PC-9 (cell line): ENCODE results near the gene SLC7A9. TPM values are rescaled to one million over a fixed set of nuclear protein-coding genes. Genes with fewer than 3 reads are reported as not detected.
A peak's percentile ranks its signal among the peaks of the same experiment; 100 is the strongest.

ENCODE experiments used
- BruUV-seq: library from RNA; stranded (reverse); fragments of 400-500 nt; replicated peaks from 2 replicates; lab custom pipeline; 2021; lab: Mats Ljungman, UMichigan
- CTCF ChIA-PET: fragments of 300-600 bp; sonication (Branson Sonifier 250); formaldehyde crosslinking; loops from one replicate; lab custom pipeline; 2022; ENCODE audit warnings: antibody characterized with exemption; lab: Charles Lee
- POLR2A ChIA-PET: fragments of 300-600 bp; sonication (Branson Sonifier 250); formaldehyde crosslinking; loops from one replicate; lab custom pipeline; 2022; ENCODE audit warnings: antibody characterized with exemption; ENCODE audit not compliant: unreplicated experiment; lab: Charles Lee
- DNase-seq, 2 experiments: peaks; one replicate each; pipeline versions ENCODE4 v3.0.0 to v3.0.0-alpha.2; 2015 to 2022; ENCODE audit warnings: mixed read lengths in 1 of 2
- H2AFZ ChIP-seq: fragments of 200-600 bp; sonication (generic); 2 replicates; pipeline ENCODE4 v1.8.1; 2017; ENCODE audit warnings: antibody characterized with exemption
- H3F3A ChIP-seq: fragments of 200-600 bp; sonication (generic); 2 replicates; pipeline ENCODE4 v1.8.1; 2017; ENCODE audit warnings: antibody characterized with exemption, mild to moderate bottlenecking, low read depth; ENCODE audit not compliant: insufficient read depth
- H3K27ac ChIP-seq: fragments of 200-600 bp; sonication (generic); 2 replicates; pipeline ENCODE4 v1.6.1; 2016; ENCODE audit warnings: mixed run types
- H3K27me3 ChIP-seq: fragments of 200-600 bp; sonication (generic); 2 replicates; pipeline ENCODE4 v1.6.1; 2016; ENCODE audit warnings: low read depth, mixed run types; ENCODE audit not compliant: insufficient read depth
- H3K36me3 ChIP-seq: fragments of 200-600 bp; sonication (generic); 2 replicates; pipeline ENCODE4 v1.6.1; 2016; ENCODE audit warnings: low read depth, mixed run types
- H3K4me1 ChIP-seq: fragments of 200-600 bp; sonication (generic); replicated peaks from 2 replicates; pipeline ENCODE4 v1.6.1; 2016; ENCODE audit warnings: mixed run types; ENCODE audit not compliant: insufficient read depth
- H3K4me2 ChIP-seq: fragments of 200-600 bp; sonication (generic); 2 replicates; pipeline ENCODE4 v1.6.1; 2017; ENCODE audit warnings: mixed run types
- H3K4me3 ChIP-seq: fragments of 200-600 bp; sonication (generic); 2 replicates; pipeline ENCODE4 v1.6.1; 2016; ENCODE audit warnings: mixed run types
- H3K79me2 ChIP-seq: fragments of 200-600 bp; sonication (generic); 2 replicates; pipeline ENCODE4 v1.6.1; 2017; ENCODE audit warnings: low read depth, mixed run types
- H3K9me2 ChIP-seq: fragments of 200-600 bp; sonication (generic); 2 replicates; pipeline ENCODE4 v1.8.1; 2017; ENCODE audit warnings: mild to moderate bottlenecking; ENCODE audit not compliant: insufficient read depth
- H3K9me3 ChIP-seq: fragments of 200-600 bp; sonication (generic); 2 replicates; pipeline ENCODE4 v1.8.1; 2016; ENCODE audit warnings: low read depth; ENCODE audit not compliant: insufficient read depth
- H4K20me1 ChIP-seq: fragments of 200-600 bp; sonication (generic); 2 replicates; pipeline ENCODE4 v1.8.1; 2017; ENCODE audit not compliant: insufficient read depth
- CTCF ChIP-seq: fragments of 200-600 bp; sonication (generic); conservative IDR thresholded peaks from 2 replicates; pipeline ENCODE4 v1.6.1; 2017; ENCODE audit warnings: mixed run types, antibody characterized with exemption, mild to moderate bottlenecking, moderate library complexity
- EZH2 ChIP-seq: fragments of 200-600 bp; sonication (generic); IDR thresholded peaks from 2 replicates; pipeline ENCODE4 v1.8.0; 2017; ENCODE audit warnings: antibody characterized with exemption, low read depth
- intact Hi-C: fragments of 100-400 bp; cut with micrococcal nuclease; formaldehyde crosslinking; loops from one replicate; pipeline ENCODE4 v1.10.0; 2022; ENCODE audit not compliant: unreplicated experiment
- total RNA-seq: library from RNA; stranded (reverse); gene quantifications from 2 replicates; pipeline ENCODE4 v1.2.3, GENCODE V29; 2021

SLC7A9 gene
- total RNA-seq, 1 experiment from 2014 or later, result 0.33 TPM

DNA sequence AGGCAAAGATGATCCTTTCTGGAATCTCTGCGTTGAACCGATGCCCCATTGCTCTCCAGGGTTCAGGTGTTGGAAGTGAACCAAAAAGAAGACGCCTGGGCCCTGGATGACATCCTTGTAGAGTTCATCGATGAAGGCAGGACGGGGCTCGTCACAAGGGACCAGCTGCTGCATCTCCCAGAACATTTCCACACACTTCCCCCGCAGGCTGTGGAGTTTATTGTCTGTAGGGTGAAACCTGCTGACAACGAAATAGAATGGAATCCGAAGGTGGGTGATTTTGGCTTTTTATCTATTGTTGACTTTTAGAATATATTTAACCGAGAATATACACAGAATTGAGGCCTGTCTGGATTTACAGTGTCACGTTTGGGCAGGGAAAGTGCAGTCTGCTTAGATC, 58.4 kb downstream of the SLC7A9 start:
- TF ChIP-seq CTCF (no peak), EZH2 (no peak)
- POLR2A ChIA-PET, result no interaction called here
- peak in 1 of 2 experiments; percentile 30 for DNase-seq
- H3K4me2 ChIP-seq, result no peak overlapping the region
- H4K20me1 ChIP-seq, result no peaks in the 10 kb centered on the region
- H3K36me3 ChIP-seq, result no peaks in the 10 kb centered on the region
- no peaks in the 10 kb centered on the region for H3K9me2 ChIP-seq
- BruUV-seq, result no TSS peak
- no peak overlapping the region for H3K4me3 ChIP-seq
- CTCF ChIA-PET, result interaction anchor here (0.6 kb wide), 1 partner anchor 60 kb away, joined by 3 read pairs; no protein-coding TSS in a partner anchor
- 0 out of 2 replicates have a peak, but pooled peaks cover 12% of the 10 kb centered on the region for H3K4me1 ChIP-seq
- H3K27me3 ChIP-seq, result no peaks in the 10 kb centered on the region
- no peak overlapping the region for H2AFZ ChIP-seq
- intact Hi-C loops, result no loop called here
- no peaks in the 10 kb centered on the region for H3F3A ChIP-seq
- no peaks in the 10 kb centered on the region for H3K9me3 ChIP-seq
- no peak overlapping the region for H3K27ac ChIP-seq
- H3K79me2 ChIP-seq, result no peaks in the 10 kb centered on the region

DNA sequence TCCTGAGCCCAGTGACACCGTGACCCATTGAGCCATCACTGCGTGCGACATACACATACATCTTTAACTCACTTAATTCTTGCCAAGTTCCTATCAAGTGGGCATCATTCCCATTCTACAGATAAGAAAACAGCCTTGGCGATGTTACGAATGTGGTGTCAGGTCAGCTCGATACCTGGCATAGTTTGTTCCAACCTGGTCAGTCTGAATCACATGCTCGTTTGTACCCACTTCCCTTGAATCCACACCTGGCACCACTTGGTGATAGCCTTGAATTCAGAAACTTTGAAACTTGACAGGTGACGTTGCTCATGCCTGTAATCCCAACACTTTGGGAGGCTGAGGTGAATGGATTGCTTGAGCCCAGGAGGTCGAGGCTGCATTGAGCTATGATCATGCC, 59.1 kb downstream of the SLC7A9 start:
- Histone ChIP-seq H3K79me2 (no peaks in the 10 kb centered on the region), H3K4me2 (no peak overlapping the region), H3K27me3 (no peaks in the 10 kb centered on the region), H3K4me3 (no peak overlapping the region), H3K36me3 (no peaks in the 10 kb centered on the region), H3K27ac (no peak overlapping the region), H4K20me1 (no peaks in the 10 kb centered on the region), H3K4me1 (0 out of 2 replicates have a peak, but pooled peaks cover 12% of the 10 kb centered on the region), H3K9me2 (no peaks in the 10 kb centered on the region), H3K9me3 (no peaks in the 10 kb centered on the region), H2AFZ (no peak overlapping the region), H3F3A (no peaks in the 10 kb centered on the region)
- no TSS peak for BruUV-seq
- TF ChIP-seq EZH2 (no peak), CTCF (no peak)
- DNase-seq, result no peak
- ChIA-PET POLR2A (no interaction called here), CTCF (no interaction called here)
- intact Hi-C loops, result no loop called here

- no TSS peak for BruUV-seq
- no peaks in the 10 kb centered on the region for H3K9me3 ChIP-seq
- H4K20me1 ChIP-seq, result no peaks in the 10 kb centered on the region
- H3K9me2 ChIP-seq, result no peaks in the 10 kb centered on the region
- no peaks in the 10 kb centered on the region for H3F3A ChIP-seq
- H3K79me2 ChIP-seq, result no peaks in the 10 kb centered on the region
- H3K4me2 ChIP-seq, result no peak overlapping the region
- no peak for TF ChIP-seq CTCF
- TF ChIP-seq EZH2, result no peak
- no peak overlapping the region for H3K27ac ChIP-seq
- H3K27me3 ChIP-seq, result no peaks in the 10 kb centered on the region
- no peaks in the 10 kb centered on the region for H3K36me3 ChIP-seq
- CTCF ChIA-PET, result no interaction called here
- intact Hi-C loops, result no loop called here
- 0 out of 2 replicates have a peak, but pooled peaks cover 12% of the 10 kb centered on the region for H3K4me1 ChIP-seq
- H3K4me3 ChIP-seq, result no peak overlapping the region
- no peak for DNase-seq
- POLR2A ChIA-PET, result no interaction called here
- H2AFZ ChIP-seq, result no peak overlapping the region
These were observed 59.8 kb downstream of the SLC7A9 start for GRCh38 chr19:32809754-32810153.
